HG03460 (cell line): Measurements from ENCODE around the gene SLC38A8.
A peak's percentile ranks its signal among the peaks of the same experiment; 100 is the strongest.

Source experiments
- ATAC-seq: cut with Tn5 transposase; IDR thresholded peaks from one replicate; pipeline ENCODE4 v1.9.1; 2021; ENCODE audit not compliant: unreplicated experiment

The SLC38A8 gene

DNA sequence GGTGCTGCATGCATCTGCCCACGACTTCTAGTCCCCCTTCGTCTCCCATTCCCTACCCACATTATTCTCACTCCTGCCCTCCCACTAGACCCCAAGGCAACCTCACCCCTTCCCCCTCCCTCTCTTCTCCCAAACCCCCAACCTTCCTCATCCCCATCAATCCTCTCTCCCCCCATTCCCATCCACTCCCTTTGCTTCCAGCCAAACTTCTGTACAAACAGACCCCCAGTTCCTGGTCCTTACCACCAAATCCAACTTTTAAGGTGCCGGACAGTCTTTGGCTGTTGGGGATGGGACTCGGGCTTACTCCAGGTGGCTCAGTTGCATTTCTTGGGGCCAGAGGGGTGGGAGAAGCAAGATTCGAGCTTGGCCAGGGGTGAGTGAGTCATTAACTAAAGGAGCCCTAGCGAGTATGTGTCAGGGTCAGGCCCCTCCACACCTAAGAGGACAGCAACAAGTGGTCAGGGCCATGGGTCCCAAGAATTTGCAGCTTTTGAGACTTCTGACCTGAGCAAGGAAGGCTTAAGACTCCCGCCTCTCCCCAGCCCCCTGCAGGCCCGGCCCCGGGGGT, at the start of gene SLC38A8:
Gene SLC38A8, minus strand, starts transcription at position 488 of the 571 bp plus-strand sequence. CDS start 638 bp downstream, outside the sequence.
- ATAC-seq, result no peak

- ATAC-seq, result no peak
Measured at GRCh38 chr16:84091460-84091859, 48.9 kb upstream of the SLC38A8 start.

DNA sequence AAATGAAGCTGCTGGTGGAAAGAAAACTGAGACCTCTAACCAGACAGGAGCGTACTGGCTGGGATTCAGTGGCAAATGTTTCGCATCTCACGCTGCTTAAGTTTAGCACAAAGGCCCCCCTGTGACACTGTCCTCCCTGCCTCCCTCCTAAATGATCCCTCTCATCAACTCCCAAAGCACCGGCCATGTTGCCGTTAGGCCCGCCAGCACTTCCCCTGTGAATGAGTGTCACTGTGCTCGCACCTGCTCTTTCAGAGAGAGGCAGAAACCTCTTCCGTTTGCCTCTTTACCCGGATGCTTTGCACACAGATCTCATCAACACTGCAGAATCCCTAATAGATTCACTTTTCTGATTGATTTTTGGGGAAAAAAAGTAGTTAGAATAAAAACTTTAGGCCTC, 47.6 kb upstream of the SLC38A8 start:
- no peak for ATAC-seq

DNA sequence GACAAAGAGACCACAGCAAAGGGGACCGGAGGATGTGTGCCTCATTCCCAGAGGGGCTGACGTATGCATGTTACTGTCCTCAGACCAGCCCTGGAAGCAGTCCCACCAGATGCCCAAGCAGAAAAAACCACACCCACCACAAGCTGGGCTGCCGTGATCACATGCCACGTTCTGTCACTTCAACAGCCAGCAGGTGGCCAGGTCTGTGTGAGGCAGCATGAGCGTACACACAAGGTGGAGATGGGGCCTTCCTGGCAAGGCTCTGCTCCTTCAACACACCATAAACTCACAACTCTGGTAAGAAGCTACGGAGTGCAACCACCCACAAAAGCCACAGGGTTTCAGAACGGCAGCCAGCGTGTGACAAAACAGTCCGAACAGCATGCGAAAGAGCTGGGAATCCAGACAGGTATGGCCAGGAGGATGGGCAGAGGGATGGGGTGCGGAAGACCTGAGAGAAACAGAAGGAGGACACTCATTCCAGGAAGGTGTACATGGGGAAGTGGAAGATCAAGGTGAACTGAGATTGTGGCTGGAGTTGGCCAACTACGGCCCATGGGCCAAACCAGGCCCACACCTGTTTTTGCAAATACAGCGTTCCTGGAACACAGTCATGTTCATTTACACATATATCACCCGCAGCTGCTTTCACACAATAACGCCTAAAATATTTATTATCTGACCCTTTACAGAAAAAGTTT, 46.2 kb upstream of the SLC38A8 start:
- peak; percentile 84 for ATAC-seq

- no peak for ATAC-seq
Measured at GRCh38 chr16:84087466-84088151, 45.0 kb upstream of the SLC38A8 start.

- ATAC-seq, result no peak
Measured at GRCh38 chr16:84087001-84087400, 44.4 kb upstream of the SLC38A8 start.

GRCh38 chr16:84086341-84086740, 43.7 kb upstream of the SLC38A8 start:
- no peak for ATAC-seq

DNA sequence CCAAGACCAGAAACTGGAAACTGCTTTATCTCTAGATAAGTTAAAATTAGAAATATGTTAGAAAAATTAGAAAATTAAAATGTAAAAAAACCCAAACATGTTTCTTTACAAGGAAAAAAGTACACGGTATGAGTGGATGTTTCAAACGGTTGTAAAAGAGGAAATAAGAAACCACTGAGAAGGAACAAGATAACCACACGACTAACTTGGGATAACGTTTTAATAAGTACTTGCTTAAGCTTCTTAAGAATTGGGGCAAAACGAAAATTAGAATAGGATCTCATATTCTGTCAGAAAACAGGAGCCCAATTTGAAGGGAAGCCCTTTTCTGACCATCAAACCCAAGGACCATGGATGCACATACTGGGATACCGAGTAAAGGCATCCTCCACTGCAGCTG, 43.2 kb upstream of the SLC38A8 start:
- no peak for ATAC-seq

- no peak for ATAC-seq
Measured at GRCh38 chr16:84085271-84085667, 42.7 kb upstream of the SLC38A8 start.

DNA sequence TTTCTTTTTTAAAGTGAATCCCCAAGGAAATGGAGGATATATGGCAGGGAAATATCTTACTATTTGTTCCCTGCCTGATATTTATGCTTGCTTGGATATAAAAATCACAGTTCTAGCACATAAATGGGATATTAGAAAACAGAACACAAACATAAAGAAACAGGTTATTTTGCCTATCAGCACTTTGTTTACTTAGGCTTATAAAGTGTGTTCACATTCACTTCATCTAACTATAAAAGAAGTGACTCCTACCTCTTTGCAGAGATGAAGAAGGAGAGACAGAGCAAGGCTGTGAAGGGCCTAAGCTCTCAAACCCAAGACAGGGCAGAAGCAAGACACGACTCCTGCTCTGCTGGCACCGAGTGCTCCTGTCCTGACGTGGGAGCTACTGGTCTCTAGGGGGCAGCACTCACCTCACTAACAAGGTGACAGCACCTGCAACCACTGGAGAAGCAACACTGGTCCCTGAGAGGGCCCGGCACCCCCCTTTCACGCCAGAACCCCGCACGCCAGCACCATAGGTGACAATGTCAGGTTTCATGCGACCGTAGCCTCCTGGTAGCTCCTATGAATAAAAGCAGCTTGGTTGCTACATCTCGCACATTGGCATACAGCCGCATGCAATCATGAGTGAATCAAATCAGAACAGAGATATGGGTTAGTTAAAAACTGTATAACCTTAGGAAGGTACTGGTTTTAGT, 42.1 kb upstream of the SLC38A8 start:
- ATAC-seq, result no peak

GRCh38 chr16:84082835-84083569, 40.4 kb upstream of the SLC38A8 start:
- no peak for ATAC-seq

- ATAC-seq, result no peak
Measured at GRCh38 chr16:84082110-84082509, 39.5 kb upstream of the SLC38A8 start.

DNA sequence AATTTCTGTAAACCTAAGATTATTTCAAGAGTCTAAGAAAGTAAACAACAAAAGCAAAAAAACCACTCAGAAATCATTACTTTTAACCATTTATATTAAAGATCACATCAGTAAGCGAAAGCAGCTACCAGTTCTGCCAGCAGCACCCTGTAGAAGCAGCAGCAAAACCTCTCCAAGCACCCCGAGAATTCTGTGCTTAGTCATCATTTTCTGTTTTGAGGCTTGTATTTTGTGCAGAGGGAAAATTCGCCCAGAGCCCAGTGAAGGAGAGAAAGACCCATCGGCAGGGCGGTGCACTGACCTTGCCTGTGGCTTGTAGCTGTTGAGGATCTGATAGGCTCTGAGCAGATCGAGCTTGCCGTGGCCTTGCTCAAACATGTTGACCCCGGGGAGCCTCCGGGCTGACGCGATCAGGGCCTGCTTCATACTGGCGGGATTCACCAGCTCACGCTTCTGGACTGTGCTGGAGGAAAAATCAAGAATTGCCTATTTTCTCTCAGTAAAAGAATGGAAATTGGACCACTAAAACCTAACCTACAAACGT, 38.9 kb upstream of the SLC38A8 start:
- no peak for ATAC-seq

DNA sequence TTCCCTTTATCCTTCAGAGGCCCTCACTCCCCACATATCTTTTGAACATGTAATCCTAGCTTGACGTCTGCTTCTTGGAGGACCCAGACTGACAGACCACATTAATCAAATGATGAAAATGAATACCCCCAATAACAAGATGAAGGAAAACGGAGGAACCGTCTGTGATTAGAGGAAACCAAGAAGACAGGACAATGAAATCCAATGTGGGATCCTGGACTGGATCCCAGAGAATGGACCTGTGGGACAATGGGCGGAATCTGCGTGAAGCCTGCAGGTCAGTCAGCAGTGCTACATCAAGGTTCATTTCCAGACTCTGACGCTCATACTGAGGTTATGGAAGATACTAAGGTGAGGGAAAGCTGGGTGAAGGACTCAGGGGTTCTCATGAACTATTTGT, 38.2 kb upstream of the SLC38A8 start:
- ATAC-seq, result no peak

DNA sequence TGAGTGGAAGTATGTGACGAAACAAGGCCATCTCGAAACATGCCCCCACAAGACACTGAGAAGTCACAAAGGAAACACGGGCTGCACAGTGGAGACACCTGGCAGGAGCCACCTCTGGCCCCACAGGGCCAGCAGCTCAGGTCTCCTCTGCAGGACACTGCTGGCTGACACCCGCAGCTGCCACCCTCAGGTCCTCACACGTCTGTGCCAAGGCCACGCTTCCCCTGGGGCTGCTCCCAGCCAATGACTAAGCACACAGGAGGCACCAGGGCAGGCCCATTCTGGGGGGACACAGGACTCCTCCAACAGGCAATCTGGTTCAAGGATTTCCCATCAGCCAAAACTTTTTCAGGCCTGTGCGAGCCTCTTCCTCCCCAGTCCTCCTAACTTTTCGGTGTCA, 37.8 kb upstream of the SLC38A8 start:
- no peak for ATAC-seq

GRCh38 chr16:84079664-84080063, 37.1 kb upstream of the SLC38A8 start:
- ATAC-seq, result no peak

DNA sequence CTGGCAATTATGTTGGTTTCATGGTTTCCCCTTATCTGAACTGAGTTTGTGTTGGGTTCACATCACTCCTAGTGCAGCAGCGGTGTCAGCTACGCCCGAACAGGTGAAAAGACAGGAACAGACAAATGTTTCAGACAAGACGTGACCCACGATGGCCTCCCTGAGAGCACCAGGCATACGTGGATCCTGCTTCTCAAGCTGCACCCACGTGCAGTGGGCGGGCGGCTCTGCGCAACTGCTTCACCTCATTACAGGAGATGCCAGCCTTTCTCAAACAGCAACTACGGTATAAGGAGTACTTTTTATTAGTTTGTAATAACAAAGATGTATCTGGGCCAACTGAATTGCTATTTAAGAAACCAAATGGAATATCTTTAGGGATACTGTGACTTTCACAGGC, 32.8 kb upstream of the SLC38A8 start:
- ATAC-seq, result no peak

DNA sequence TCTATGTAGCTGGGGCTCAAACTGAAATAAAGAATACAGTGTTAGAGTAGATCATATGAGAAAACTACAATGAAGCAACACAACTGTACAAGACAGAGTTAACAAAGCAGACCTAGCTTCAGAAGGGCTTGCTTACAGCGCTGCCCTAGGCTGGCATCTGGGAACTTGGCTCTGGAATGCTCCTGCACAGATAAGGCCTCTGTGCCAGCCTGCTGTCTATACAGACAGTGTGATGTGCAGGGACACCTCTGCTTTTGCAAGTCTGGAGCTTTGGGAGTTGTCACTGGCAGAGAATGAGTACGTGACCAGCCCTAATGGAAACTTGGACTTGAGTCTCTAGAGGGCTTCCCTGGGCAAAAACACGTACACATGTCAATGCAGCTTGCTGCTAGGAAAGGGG, 32.1 kb upstream of the SLC38A8 start:
- ATAC-seq, result no peak

DNA sequence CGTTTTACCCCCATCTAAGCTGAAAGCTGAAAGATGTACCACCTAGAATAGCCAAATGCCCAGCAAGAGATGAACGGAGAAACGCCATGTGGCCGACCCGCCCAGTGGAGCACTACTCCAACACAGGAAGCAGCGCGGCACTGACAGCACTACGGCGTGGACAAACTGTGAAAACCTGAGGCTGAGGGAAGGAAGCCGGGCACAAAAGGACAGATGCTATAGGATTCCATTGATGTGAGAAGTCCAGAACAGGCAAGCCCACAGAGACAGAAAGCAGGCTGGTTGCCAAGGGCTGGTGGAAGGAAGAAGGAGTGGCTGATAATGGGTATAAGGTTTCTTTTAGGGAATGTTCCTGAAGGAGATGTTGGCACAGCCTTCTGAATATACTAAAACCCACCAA, 29.4 kb upstream of the SLC38A8 start:
- ATAC-seq, result no peak

DNA sequence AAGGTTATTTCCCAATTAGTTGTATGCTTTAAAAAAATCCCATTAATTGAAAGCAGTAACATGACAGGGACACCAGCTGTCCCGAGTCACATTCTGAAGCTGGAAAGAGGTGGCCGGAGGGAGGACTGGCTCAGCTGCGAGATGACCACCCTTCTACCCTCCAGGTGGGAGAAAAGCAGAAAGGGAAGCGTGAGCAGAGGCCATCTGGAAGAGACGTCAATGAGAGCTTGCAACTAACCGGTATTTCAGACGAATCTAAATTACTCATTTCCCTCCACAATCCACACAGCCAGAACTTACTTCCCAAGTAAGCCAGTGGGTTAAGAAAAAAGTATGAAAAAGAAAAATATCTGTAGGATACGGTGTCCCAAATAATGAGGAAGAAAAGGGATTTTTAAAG, 28.5 kb upstream of the SLC38A8 start:
- no peak for ATAC-seq

DNA sequence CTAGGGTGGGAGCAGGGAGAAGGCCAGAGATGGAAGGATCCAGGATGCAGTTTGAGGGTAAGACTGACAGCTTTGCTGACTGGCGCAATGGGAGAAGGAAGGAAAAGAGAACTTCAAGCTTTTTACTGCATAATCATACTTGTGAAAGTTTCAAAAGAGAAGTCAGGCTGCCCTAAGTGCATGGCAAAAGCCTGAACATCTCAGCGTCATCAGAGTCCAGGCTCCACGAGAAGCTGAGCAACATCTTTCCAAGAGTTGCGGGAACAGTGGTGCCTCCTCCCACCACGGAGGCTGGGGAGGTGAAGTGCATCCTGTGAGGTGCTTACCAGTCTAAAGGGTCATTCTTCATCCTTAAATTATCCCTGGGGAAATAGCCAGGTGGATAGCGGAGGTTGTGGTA, 26.9 kb upstream of the SLC38A8 start:
- no peak for ATAC-seq
